Measurements from ENCODE around the gene LY86. TPM values are rescaled to one million over a fixed set of nuclear protein-coding genes. Genes with fewer than 3 reads are reported as not detected.
A peak's percentile ranks its signal among the peaks of the same experiment; 100 is the strongest.

LY86 gene
- total and polyA plus RNA-seq, 10 of the 15 experiments (the other 5 are each of a cell fraction or from before 2014, with no cell fraction given), result 68.2 to 457 (median 128) TPM

- RAD21 ChIA-PET (ENCODE audit: unreplicated experiment), result no interaction called here
- WGBS (ENCODE audit: insufficient coverage, insufficient replicate concordance, low lambda C conversion rate, missing lambda C conversion rate), result 96% methylated on average over 5 of the region's 5 CpGs
- no peak overlapping the region for H3K27ac ChIP-seq (ENCODE audit: control insufficient read depth, insufficient read depth)
- H3K4me1 ChIP-seq (ENCODE audit: control insufficient read depth, insufficient read depth, low read length), result peaks cover 3% of the 10 kb centered on the region; the same call in 1 of the 2 replicates
- DNase-seq (ENCODE audit: low read depth, low spot score) (no peak), FAIRE-seq (no peak), ATAC-seq (no peak)
- no peak overlapping the region for H3K4me2 ChIP-seq (ENCODE audit: control insufficient read depth, insufficient read depth)
- H3K36me3 ChIP-seq (ENCODE audit: control insufficient read depth in 2 of 2, insufficient read depth in 2 of 2, low read length in 1 of 2), result peaks cover 5 to 9% of the 10 kb centered on the region in 2 experiments
- H3K79me2 ChIP-seq (ENCODE audit: control insufficient read depth, insufficient read depth, low read length), result no peaks in the 10 kb centered on the region; the same call in 1 of the 2 replicates
- no peak overlapping the region for H3K9ac ChIP-seq (ENCODE audit: control insufficient read depth, insufficient read depth, low read length)
- intact Hi-C loops (cut with micrococcal nuclease; ENCODE audit: unreplicated experiment), result no loop called here
- no peak for TF ChIP-seq ZNF207 (IDR thresholded peaks at IDR 0.05; ENCODE audit: borderline replicate concordance)
- peak; percentile 75 for TF ChIP-seq EED (IDR thresholded peaks at IDR 0.05; ENCODE audit: low read depth)
- TF ChIP-seq RUNX3 (IDR thresholded peaks at IDR 0.05; ENCODE audit: low read length), result peak; percentile 32; the same call in 1 of the 2 replicates
- TF ChIP-seq ETV6 (conservative IDR thresholded peaks at IDR 0.05 in 1 of 2, IDR thresholded peaks at IDR 0.05 in 1 of 2; ENCODE audit: borderline replicate concordance in 1 of 2, low read depth in 1 of 2), result peak in 1 of 2 experiments; percentile 71; a peak in 1 of 4 replicates
- TF ChIP-seq WRNIP1 (IDR thresholded peaks at IDR 0.05; ENCODE audit: borderline replicate concordance, low read depth, low read length), result no peak
- peaks cover 3% of the 10 kb centered on the region for H3K9me3 ChIP-seq (replicated peaks; ENCODE audit: control insufficient read depth, insufficient read depth, low read length)
- SMC1A ChIA-PET (ENCODE audit: uncharacterized antibody, unreplicated experiment), result interaction anchor here (1.1 kb wide), 1 partner anchor 22 kb away, joined by 3 read pairs; no protein-coding TSS in a partner anchor
- H4K20me1 ChIP-seq (ENCODE audit: control insufficient read depth, insufficient read depth), result no peaks in the 10 kb centered on the region
- H2AFZ ChIP-seq (ENCODE audit: control insufficient read depth, low read depth, low read length), result no peak overlapping the region; the same call in 1 of the 2 replicates
- no peaks in the 10 kb centered on the region for H3K27me3 ChIP-seq (replicated peaks in 1 of 2; ENCODE audit: control insufficient read depth in 2 of 2, insufficient read depth in 2 of 2, low read length in 1 of 2)
- no peak overlapping the region for H3K4me3 ChIP-seq
- in situ Hi-C loops (cut with MboI), result no loop called here
- CTCF ChIA-PET, result interaction anchor here (1.4 to 2.3 kb wide), 2 partner anchors 17 to 20 kb away, joined by 3 to 7 read pairs; no protein-coding TSS in a partner anchor
- POLR2A ChIA-PET, result no interaction called here
- BruUV-seq (replicated peaks), result no TSS peak
Observed at GRCh38 chr6:6564154-6564553, 24.4 kb upstream of the LY86 start.

DNA sequence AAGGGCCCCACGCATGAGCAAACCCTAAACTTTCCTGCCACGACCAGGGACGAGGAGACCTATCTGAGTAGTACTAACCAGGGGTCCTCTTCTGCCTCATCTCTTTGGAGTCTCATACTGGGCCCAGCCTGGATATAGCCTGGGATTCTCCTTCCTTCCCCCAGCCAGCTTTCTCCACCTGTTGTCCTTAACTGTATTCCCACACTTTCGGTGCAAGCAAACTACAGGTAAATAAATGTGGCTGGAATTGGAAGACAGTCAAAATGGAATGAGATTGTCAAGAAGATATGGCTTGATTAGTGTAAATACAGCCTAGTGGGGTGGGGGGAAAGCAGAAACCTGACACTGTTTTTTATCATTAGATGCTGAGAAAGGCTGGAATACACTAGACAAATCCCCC is 23.5 kb upstream of the LY86 start:
- Histone ChIP-seq H3K79me2 (ENCODE audit: control insufficient read depth, insufficient read depth, low read length) (no peaks in the 10 kb centered on the region; the same call in 1 of the 2 replicates), H3K36me3 (ENCODE audit: control insufficient read depth in 2 of 2, insufficient read depth in 2 of 2, low read length in 1 of 2) (peaks cover 5 to 12% of the 10 kb centered on the region in 2 experiments), H3K9me3 (replicated peaks; ENCODE audit: control insufficient read depth, insufficient read depth, low read length) (peaks cover 3% of the 10 kb centered on the region), H3K4me3 (no peak overlapping the region), H4K20me1 (ENCODE audit: control insufficient read depth, insufficient read depth) (no peaks in the 10 kb centered on the region), H3K4me2 (ENCODE audit: control insufficient read depth, insufficient read depth) (no peak overlapping the region), H2AFZ (ENCODE audit: control insufficient read depth, low read depth, low read length) (no peak overlapping the region), H3K9ac (ENCODE audit: control insufficient read depth, insufficient read depth, low read length) (no peak overlapping the region), H3K27me3 (replicated peaks in 1 of 2; ENCODE audit: control insufficient read depth in 2 of 2, insufficient read depth in 2 of 2, low read length in 1 of 2) (no peaks in the 10 kb centered on the region), H3K4me1 (ENCODE audit: control insufficient read depth, insufficient read depth, low read length) (peaks cover 3% of the 10 kb centered on the region; the same call in 1 of the 2 replicates), H3K27ac (ENCODE audit: control insufficient read depth, insufficient read depth) (no peak overlapping the region)
- no peak for ATAC-seq
- CTCF ChIA-PET, result interaction anchor here (2.8 kb wide), 1 partner anchor 12 kb away, joined by 6 read pairs; no protein-coding TSS in a partner anchor
- FAIRE-seq, result no peak
- RAD21 ChIA-PET (ENCODE audit: unreplicated experiment), result no interaction called here
- in situ Hi-C loops (cut with MboI) (no loop called here), intact Hi-C loops (cut with micrococcal nuclease; ENCODE audit: unreplicated experiment) (no loop called here)
- SMC1A ChIA-PET (ENCODE audit: uncharacterized antibody, unreplicated experiment), result no interaction called here
- POLR2A ChIA-PET, result interaction anchor here (0.6 kb wide), 1 partner anchor 82 kb away, joined by 3 read pairs; no protein-coding TSS in a partner anchor
- BruUV-seq (replicated peaks), result no TSS peak
- 95% methylated on average over 4 of the region's 4 CpGs for WGBS (ENCODE audit: insufficient coverage, insufficient replicate concordance, low lambda C conversion rate, missing lambda C conversion rate)
- DNase-seq (ENCODE audit: low read depth, low spot score), result no peak
- no peak for TF ChIP-seq EP300 (IDR thresholded peaks at IDR 0.05; ENCODE audit: borderline replicate concordance in 1 of 2, control insufficient read depth in 1 of 2, low read depth in 2 of 2, low read length in 2 of 2)
- no peak for TF ChIP-seq FOS (IDR thresholded peaks at IDR 0.05; ENCODE audit: borderline replicate concordance, extremely low read depth, insufficient read length)
- no peak for TF ChIP-seq ZZZ3 (IDR thresholded peaks at IDR 0.05; ENCODE audit: control insufficient read depth, insufficient read length, low read depth)
- TF ChIP-seq POLR2A (IDR thresholded peaks at IDR 0.05; ENCODE audit: low read depth, low read length), result no peak
- TF ChIP-seq HSF1 (IDR thresholded peaks at IDR 0.05; ENCODE audit: low read depth, low read length), result no peak
- no peak for TF ChIP-seq BRCA1 (IDR thresholded peaks at IDR 0.05; ENCODE audit: low read depth, low read length)
- TF ChIP-seq NBN (IDR thresholded peaks at IDR 0.05), result no peak
- TF ChIP-seq, protein P1, sequence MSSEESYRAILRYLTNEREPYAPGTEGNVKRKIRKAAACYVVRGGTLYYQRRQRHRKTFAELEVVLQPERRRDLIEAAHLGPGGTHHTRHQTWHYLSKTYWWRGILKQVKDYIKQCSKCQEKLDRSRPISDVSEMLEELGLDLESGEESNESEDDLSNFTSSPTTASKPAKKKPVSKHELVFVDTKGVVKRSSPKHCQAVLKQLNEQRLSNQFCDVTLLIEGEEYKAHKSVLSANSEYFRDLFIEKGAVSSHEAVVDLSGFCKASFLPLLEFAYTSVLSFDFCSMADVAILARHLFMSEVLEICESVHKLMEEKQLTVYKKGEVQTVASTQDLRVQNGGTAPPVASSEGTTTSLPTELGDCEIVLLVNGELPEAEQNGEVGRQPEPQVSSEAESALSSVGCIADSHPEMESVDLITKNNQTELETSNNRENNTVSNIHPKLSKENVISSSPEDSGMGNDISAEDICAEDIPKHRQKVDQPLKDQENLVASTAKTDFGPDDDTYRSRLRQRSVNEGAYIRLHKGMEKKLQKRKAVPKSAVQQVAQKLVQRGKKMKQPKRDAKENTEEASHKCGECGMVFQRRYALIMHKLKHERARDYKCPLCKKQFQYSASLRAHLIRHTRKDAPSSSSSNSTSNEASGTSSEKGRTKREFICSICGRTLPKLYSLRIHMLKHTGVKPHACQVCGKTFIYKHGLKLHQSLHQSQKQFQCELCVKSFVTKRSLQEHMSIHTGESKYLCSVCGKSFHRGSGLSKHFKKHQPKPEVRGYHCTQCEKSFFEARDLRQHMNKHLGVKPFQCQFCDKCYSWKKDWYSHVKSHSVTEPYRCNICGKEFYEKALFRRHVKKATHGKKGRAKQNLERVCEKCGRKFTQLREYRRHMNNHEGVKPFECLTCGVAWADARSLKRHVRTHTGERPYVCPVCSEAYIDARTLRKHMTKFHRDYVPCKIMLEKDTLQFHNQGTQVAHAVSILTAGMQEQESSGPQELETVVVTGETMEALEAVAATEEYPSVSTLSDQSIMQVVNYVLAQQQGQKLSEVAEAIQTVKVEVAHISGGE (CRISPR knock-in tag; IDR thresholded peaks at IDR 0.05), result no peak

Measured in GM12878 (cell line).